ENCODE measurements around the gene SRP68.

DNA sequence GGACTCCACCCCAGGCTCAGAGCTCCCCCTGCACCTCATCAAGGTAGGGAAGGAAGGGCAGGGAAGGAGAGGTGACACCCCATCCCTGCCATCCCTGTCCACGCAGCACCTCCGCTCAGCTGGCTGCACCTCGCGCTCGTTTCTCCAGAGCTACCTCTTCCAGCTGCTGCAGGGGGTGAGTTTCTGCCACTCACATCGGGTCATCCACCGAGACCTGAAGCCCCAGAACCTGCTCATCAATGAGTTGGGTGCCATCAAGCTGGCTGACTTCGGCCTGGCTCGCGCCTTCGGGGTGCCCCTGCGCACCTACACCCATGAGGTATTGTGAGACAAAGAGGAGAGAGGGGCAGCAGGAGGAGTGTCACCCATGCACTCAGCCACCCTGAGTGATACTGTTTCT is 70.2 kb downstream of the SRP68 start:
- no peak for TF ChIP-seq RAD21 (IDR thresholded peaks at IDR 0.05; ENCODE audit: low read depth)
- TF ChIP-seq NFIC (IDR thresholded peaks at IDR 0.05), result no peak
- TF ChIP-seq, protein P1, sequence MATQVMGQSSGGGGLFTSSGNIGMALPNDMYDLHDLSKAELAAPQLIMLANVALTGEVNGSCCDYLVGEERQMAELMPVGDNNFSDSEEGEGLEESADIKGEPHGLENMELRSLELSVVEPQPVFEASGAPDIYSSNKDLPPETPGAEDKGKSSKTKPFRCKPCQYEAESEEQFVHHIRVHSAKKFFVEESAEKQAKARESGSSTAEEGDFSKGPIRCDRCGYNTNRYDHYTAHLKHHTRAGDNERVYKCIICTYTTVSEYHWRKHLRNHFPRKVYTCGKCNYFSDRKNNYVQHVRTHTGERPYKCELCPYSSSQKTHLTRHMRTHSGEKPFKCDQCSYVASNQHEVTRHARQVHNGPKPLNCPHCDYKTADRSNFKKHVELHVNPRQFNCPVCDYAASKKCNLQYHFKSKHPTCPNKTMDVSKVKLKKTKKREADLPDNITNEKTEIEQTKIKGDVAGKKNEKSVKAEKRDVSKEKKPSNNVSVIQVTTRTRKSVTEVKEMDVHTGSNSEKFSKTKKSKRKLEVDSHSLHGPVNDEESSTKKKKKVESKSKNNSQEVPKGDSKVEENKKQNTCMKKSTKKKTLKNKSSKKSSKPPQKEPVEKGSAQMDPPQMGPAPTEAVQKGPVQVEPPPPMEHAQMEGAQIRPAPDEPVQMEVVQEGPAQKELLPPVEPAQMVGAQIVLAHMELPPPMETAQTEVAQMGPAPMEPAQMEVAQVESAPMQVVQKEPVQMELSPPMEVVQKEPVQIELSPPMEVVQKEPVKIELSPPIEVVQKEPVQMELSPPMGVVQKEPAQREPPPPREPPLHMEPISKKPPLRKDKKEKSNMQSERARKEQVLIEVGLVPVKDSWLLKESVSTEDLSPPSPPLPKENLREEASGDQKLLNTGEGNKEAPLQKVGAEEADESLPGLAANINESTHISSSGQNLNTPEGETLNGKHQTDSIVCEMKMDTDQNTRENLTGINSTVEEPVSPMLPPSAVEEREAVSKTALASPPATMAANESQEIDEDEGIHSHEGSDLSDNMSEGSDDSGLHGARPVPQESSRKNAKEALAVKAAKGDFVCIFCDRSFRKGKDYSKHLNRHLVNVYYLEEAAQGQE (IDR thresholded peaks at IDR 0.05; ENCODE audit: low read depth), result no peak
- no peak for TF ChIP-seq EP300 (IDR thresholded peaks at IDR 0.05; ENCODE audit: borderline replicate concordance)
- TF ChIP-seq, protein P2, sequence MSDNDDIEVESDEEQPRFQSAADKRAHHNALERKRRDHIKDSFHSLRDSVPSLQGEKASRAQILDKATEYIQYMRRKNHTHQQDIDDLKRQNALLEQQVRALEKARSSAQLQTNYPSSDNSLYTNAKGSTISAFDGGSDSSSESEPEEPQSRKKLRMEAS (IDR thresholded peaks at IDR 0.05), result no peak
- no peak for TF ChIP-seq YY1 (IDR thresholded peaks at IDR 0.05; ENCODE audit: low read depth)

All from Ishikawa (cell line).